Left hindlimb (tissue), 1 donor: ENCODE data around the gene NFATC1.

Source experiments
- DNase-seq: peaks from one replicate; pipeline ENCODE4 v3.0.0-alpha.2; 2018

The NFATC1 gene

DNA sequence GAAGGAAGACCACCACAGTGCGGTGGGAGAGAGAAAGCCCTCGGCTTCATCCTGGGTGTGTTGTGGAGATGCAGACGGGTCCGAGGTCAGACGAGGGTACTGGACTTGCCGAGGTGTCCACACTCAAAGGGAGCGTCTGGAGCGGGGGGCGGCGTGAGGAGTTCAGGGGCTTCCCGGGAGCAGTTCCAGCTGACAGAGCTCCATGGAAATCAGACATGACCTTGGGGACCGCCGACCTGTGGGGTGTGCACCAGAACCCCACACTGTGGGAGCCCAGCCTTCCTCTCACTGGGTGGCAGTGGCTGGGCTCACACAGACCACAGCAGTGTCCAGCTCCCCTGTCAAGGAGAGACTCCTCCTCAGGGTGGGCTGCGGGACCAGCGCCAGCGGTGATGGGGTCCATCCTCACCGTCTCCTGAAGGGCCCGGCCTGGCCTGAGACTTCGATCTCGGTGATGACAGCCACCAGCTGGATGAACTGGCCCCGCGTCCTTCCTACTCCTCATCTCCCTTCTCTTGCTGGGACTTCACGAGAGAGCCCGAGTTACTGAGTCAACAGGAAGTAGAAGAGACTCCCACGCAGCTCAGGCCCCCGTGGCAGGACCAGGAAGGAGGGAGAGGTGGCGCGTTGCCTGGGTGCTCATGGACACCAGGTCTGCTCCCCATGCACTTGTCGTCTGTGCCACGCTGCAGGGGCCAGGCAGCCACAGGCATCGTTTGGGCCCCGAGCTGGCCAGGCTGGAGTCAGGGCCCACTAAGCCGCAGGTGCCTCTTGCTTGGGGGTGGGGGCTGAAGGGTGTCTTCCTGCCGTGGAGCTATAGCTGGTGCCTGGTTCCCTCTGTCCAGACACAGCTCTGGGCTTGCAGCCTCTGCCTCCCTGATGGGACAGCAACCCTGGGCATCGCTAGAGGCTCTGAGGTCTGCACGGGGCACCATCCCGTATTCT is 182.0 kb downstream of the NFATC1 start:
- peak; percentile 36 for DNase-seq

DNA sequence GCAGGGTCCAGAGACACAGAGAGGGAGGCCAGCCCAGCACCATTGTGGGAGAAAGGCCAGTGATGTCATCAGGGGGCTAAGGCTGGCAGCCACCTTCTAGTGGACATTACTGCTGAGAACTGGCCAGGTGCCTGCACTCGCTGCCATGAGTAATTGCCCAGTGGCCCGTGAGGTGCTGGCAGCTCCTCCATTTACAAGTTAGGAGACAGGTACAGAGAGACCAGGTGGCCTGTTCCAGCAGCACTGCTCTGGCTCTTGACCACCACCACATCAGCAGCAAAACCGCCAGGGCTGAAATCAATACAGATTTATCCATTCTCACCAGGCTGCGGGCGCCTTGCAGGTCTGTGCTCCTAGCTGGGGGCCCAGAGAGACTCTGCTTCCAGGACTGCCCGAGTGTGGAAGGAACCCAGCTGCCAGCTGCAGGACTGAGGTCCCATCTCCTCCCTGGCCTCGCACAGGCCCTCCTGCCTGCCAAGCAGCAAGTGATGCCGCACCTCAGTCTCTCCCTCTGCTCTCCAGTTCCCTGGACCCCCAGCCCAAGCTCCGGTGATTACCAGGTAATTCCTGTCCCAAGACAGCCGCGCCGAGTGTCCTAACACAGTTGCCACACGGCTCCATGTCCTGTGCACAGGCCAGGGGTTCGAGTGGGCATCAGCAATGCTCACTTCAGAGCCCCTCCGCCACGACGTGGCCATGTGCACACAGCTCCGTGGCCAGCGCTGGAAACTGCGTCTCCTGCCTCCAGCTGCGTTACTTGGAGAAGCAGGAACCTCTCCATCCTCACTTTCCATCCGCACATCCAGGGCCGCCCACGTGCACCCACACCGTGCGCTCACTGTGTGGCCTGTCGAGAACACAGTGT is 182.9 kb downstream of the NFATC1 start:
- DNase-seq = peak; percentile 27
